ENCODE measurements around the gene CNST. TPM values are rescaled to one million over a fixed set of nuclear protein-coding genes. Genes with fewer than 3 reads are reported as not detected.
A peak's percentile ranks its signal among the peaks of the same experiment; 100 is the strongest.
"Not testable (repeated sequence)": the region's sequence is repeated elsewhere in the genome, so short reads cannot be mapped to it uniquely, and the experiment has no call there.

The CNST gene
- total and polyA plus RNA-seq, 5 donors from 2014 or later, result 54.4 to 115 (median 66.6) TPM

- Mint-ChIP-seq H3K27ac (peak overlapping the region; percentile 95 to 96 (median 96)), H3K4me1 (peaks cover 15 to 72% (median 44%) of the 10 kb centered on the region in 4 donors), H3K36me3 (peaks cover 19% of the 10 kb centered on the region), H3K4me3 (peak overlapping the region; percentile 88 to 96 (median 94))
- peak overlapping the region; percentile 94 for H3K27ac ChIP-seq (ENCODE audit: insufficient read depth, low read length, poor library complexity, severe bottlenecking)
- H3K27me3 ChIP-seq (ENCODE audit: control insufficient read depth, insufficient read depth, low read length); H3K9me3 ChIP-seq (ENCODE audit: control insufficient read depth in 2 of 2, low read length in 2 of 2); H3K9me3 Mint-ChIP-seq; H3K36me3 ChIP-seq (ENCODE audit: control insufficient read depth, insufficient read depth, low read length); ATAC-seq (ENCODE audit: low read depth in 2 of 2); H3K27me3 Mint-ChIP-seq: not testable (repeated sequence)
- H3K4me1 ChIP-seq (ENCODE audit: control insufficient read depth, insufficient read depth, low read length, poor library complexity, severe bottlenecking), result peaks cover 77% of the 10 kb centered on the region
- peak overlapping the region; percentile 97 for H3K4me3 ChIP-seq (ENCODE audit: low read depth, low read length)
- DNase-seq, result peak in 2 of 3 donors; percentile 39 to 71
Measured at GRCh38 chr1:246571309-246571708, 5.1 kb downstream of the CNST start.

GRCh38 chr1:246571953-246572352 lies 5.7 kb downstream of the CNST start:
- peak overlapping the region; percentile 94 for H3K27ac ChIP-seq (ENCODE audit: insufficient read depth, low read length, poor library complexity, severe bottlenecking)
- no peak for ATAC-seq (ENCODE audit: low read depth in 2 of 2)
- no peaks in the 10 kb centered on the region for H3K9me3 ChIP-seq (ENCODE audit: control insufficient read depth in 2 of 2, low read length in 2 of 2)
- peak overlapping the region; percentile 97 for H3K4me3 ChIP-seq (ENCODE audit: low read depth, low read length)
- Mint-ChIP-seq H3K27me3 (no peaks in the 10 kb centered on the region), H3K4me1 (peaks cover 15 to 76% (median 47%) of the 10 kb centered on the region in 4 donors), H3K27ac (peak overlapping the region; percentile 95 to 96 (median 96)), H3K4me3 (peak overlapping the region; percentile 88 to 96 (median 94)), H3K36me3 (peaks cover 21% of the 10 kb centered on the region), H3K9me3 (peaks cover 0 to 2% (median 0%) of the 10 kb centered on the region in 7 donors)
- peaks cover 5% of the 10 kb centered on the region for H3K36me3 ChIP-seq (ENCODE audit: control insufficient read depth, insufficient read depth, low read length)
- DNase-seq, result no peak
- H3K4me1 ChIP-seq (ENCODE audit: control insufficient read depth, insufficient read depth, low read length, poor library complexity, severe bottlenecking), result peaks cover 83% of the 10 kb centered on the region
- H3K27me3 ChIP-seq (ENCODE audit: control insufficient read depth, insufficient read depth, low read length), result no peaks in the 10 kb centered on the region

GRCh38 chr1:246572785-246573184 lies 6.5 kb downstream of the CNST start:
- Histone ChIP-seq H3K9me3 (ENCODE audit: control insufficient read depth in 2 of 2, low read length in 2 of 2) (no peaks in the 10 kb centered on the region), H3K4me3 (ENCODE audit: low read depth, low read length) (peak overlapping the region; percentile 97), H3K36me3 (ENCODE audit: control insufficient read depth, insufficient read depth, low read length) (peaks cover 5% of the 10 kb centered on the region), H3K27ac (ENCODE audit: insufficient read depth, low read length, poor library complexity, severe bottlenecking) (peak overlapping the region; percentile 94), H3K4me1 (ENCODE audit: control insufficient read depth, insufficient read depth, low read length, poor library complexity, severe bottlenecking) (peaks cover 84% of the 10 kb centered on the region), H3K27me3 (ENCODE audit: control insufficient read depth, insufficient read depth, low read length) (no peaks in the 10 kb centered on the region)
- peak overlapping the region; percentile 57 to 84 (median 75) for H3K27ac Mint-ChIP-seq
- ATAC-seq (ENCODE audit: low read depth in 2 of 2) (no peak), DNase-seq (peak in 1 of 3 donors; percentile 42)
- H3K36me3 Mint-ChIP-seq, result peaks cover 25% of the 10 kb centered on the region
- peaks cover 18 to 76% (median 50%) of the 10 kb centered on the region in 4 donors for H3K4me1 Mint-ChIP-seq
- peaks cover 0 to 2% (median 0%) of the 10 kb centered on the region in 7 donors for H3K9me3 Mint-ChIP-seq
- H3K4me3 Mint-ChIP-seq, result peak overlapping the region; percentile 73 to 80 (median 76)
- H3K27me3 Mint-ChIP-seq, result no peaks in the 10 kb centered on the region

- Mint-ChIP-seq H3K27ac (peak overlapping the region; percentile 48 to 75 (median 73)), H3K27me3 (no peaks in the 10 kb centered on the region), H3K4me1 (peaks cover 23 to 76% (median 54%) of the 10 kb centered on the region in 4 donors), H3K36me3 (peaks cover 25% of the 10 kb centered on the region), H3K4me3 (peak overlapping the region; percentile 73 to 80 (median 76)), H3K9me3 (peaks cover 0 to 2% (median 0%) of the 10 kb centered on the region in 7 donors)
- peak overlapping the region; percentile 94 for H3K27ac ChIP-seq (ENCODE audit: insufficient read depth, low read length, poor library complexity, severe bottlenecking)
- no peaks in the 10 kb centered on the region for H3K27me3 ChIP-seq (ENCODE audit: control insufficient read depth, insufficient read depth, low read length)
- peak overlapping the region; percentile 97 for H3K4me3 ChIP-seq (ENCODE audit: low read depth, low read length)
- no peaks in the 10 kb centered on the region for H3K9me3 ChIP-seq (ENCODE audit: control insufficient read depth in 2 of 2, low read length in 2 of 2)
- H3K4me1 ChIP-seq (ENCODE audit: control insufficient read depth, insufficient read depth, low read length, poor library complexity, severe bottlenecking), result peaks cover 83% of the 10 kb centered on the region
- ATAC-seq (ENCODE audit: low read depth in 2 of 2) (no peak), DNase-seq (no peak)
- H3K36me3 ChIP-seq (ENCODE audit: control insufficient read depth, insufficient read depth, low read length), result peaks cover 5% of the 10 kb centered on the region
Measured at GRCh38 chr1:246573491-246573890, 7.2 kb downstream of the CNST start.

- Mint-ChIP-seq H3K4me3 (peak overlapping the region; percentile 23 to 80 (median 56)), H3K9me3 (peaks cover 0 to 1% (median 0%) of the 10 kb centered on the region in 7 donors), H3K4me1 (peaks cover 39 to 84% (median 66%) of the 10 kb centered on the region in 4 donors), H3K27ac (peak overlapping the region; percentile 11 to 97 (median 87)), H3K27me3 (no peaks in the 10 kb centered on the region), H3K36me3 (peaks cover 30% of the 10 kb centered on the region)
- no peaks in the 10 kb centered on the region for H3K9me3 ChIP-seq (ENCODE audit: control insufficient read depth in 2 of 2, low read length in 2 of 2)
- peak overlapping the region; percentile 84 for H3K4me3 ChIP-seq (ENCODE audit: low read depth, low read length)
- peak overlapping the region; percentile 68 for H3K27ac ChIP-seq (ENCODE audit: insufficient read depth, low read length, poor library complexity, severe bottlenecking)
- DNase-seq, result no peak
- no peaks in the 10 kb centered on the region for H3K27me3 ChIP-seq (ENCODE audit: control insufficient read depth, insufficient read depth, low read length)
- no peak for ATAC-seq (ENCODE audit: low read depth in 2 of 2)
- H3K4me1 ChIP-seq (ENCODE audit: control insufficient read depth, insufficient read depth, low read length, poor library complexity, severe bottlenecking), result peaks cover 63% of the 10 kb centered on the region
- H3K36me3 ChIP-seq (ENCODE audit: control insufficient read depth, insufficient read depth, low read length), result peaks cover 15% of the 10 kb centered on the region
Measured at GRCh38 chr1:246576709-246577032, 10.4 kb downstream of the CNST start.

- Mint-ChIP-seq H3K4me1 (peaks cover 44 to 83% (median 69%) of the 10 kb centered on the region in 4 donors), H3K9me3 (peaks cover 0 to 1% (median 0%) of the 10 kb centered on the region in 7 donors), H3K36me3 (peaks cover 30% of the 10 kb centered on the region), H3K27me3 (no peaks in the 10 kb centered on the region), H3K4me3 (peak overlapping the region; percentile 38 to 93 (median 76)), H3K27ac (peak overlapping the region; percentile 82 to 97 (median 87))
- Histone ChIP-seq H3K36me3 (ENCODE audit: control insufficient read depth, insufficient read depth, low read length) (peaks cover 21% of the 10 kb centered on the region), H3K27me3 (ENCODE audit: control insufficient read depth, insufficient read depth, low read length) (no peaks in the 10 kb centered on the region), H3K4me3 (ENCODE audit: low read depth, low read length) (peak overlapping the region; percentile 84), H3K27ac (ENCODE audit: insufficient read depth, low read length, poor library complexity, severe bottlenecking) (peak overlapping the region; percentile 68), H3K4me1 (ENCODE audit: control insufficient read depth, insufficient read depth, low read length, poor library complexity, severe bottlenecking) (peaks cover 58% of the 10 kb centered on the region), H3K9me3 (ENCODE audit: control insufficient read depth in 2 of 2, low read length in 2 of 2) (no peaks in the 10 kb centered on the region)
- ATAC-seq (ENCODE audit: low read depth in 2 of 2) (peak in 1 of 2 donors; percentile 68), DNase-seq (peak in 2 of 3 donors; percentile 24 to 55)
Measured at GRCh38 chr1:246577082-246577719, 10.9 kb downstream of the CNST start.

GRCh38 chr1:246577720-246578106 lies 11.5 kb downstream of the CNST start:
- Histone ChIP-seq H3K4me3 (ENCODE audit: low read depth, low read length) (peak overlapping the region; percentile 84), H3K27me3 (ENCODE audit: control insufficient read depth, insufficient read depth, low read length) (no peaks in the 10 kb centered on the region), H3K27ac (ENCODE audit: insufficient read depth, low read length, poor library complexity, severe bottlenecking) (peak overlapping the region; percentile 68), H3K36me3 (ENCODE audit: control insufficient read depth, insufficient read depth, low read length) (peaks cover 25% of the 10 kb centered on the region), H3K4me1 (ENCODE audit: control insufficient read depth, insufficient read depth, low read length, poor library complexity, severe bottlenecking) (peaks cover 55% of the 10 kb centered on the region), H3K9me3 (ENCODE audit: control insufficient read depth in 2 of 2, low read length in 2 of 2) (no peaks in the 10 kb centered on the region)
- Mint-ChIP-seq H3K4me1 (peaks cover 49 to 84% (median 73%) of the 10 kb centered on the region in 4 donors), H3K36me3 (peaks cover 35% of the 10 kb centered on the region), H3K9me3 (peaks cover 0 to 1% (median 0%) of the 10 kb centered on the region in 7 donors), H3K4me3 (peak overlapping the region; percentile 38 to 93 (median 76)), H3K27ac (peak overlapping the region; percentile 6 to 97 (median 87)), H3K27me3 (no peaks in the 10 kb centered on the region)
- ATAC-seq (ENCODE audit: low read depth in 2 of 2), result no peak
- DNase-seq, result no peak

All from CD4-positive, CD25-positive, alpha-beta regulatory T cell (primary cell).